Measurements from ENCODE around the gene JAK1.

JAK1 gene

DNA sequence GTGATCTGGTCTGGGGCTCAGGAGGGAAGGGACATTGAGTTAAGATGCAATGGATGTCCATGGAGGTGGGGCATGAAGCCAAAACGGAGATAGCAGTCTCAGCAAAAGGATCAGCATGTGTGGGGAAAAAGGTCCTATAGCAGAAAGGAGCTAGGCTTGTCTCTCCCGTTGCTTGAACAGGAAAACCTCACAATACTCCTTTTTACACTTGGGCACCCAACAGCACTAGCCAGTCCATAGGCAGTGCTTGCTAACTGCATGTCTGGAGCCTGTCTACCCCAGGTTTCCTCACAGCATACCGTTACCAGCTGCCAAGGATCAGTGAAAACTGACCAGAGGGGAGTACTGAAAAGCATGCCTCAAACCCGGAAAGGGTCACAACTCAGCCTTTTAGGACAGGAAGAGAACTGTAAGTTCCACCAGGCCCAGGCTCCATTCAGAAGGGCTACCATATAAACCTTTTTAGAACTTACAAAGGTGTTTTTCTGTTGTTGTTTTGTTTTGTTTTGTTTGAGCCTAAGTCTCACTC lies 78.6 kb downstream of the JAK1 start:
- DNase-seq = no peak

DNA sequence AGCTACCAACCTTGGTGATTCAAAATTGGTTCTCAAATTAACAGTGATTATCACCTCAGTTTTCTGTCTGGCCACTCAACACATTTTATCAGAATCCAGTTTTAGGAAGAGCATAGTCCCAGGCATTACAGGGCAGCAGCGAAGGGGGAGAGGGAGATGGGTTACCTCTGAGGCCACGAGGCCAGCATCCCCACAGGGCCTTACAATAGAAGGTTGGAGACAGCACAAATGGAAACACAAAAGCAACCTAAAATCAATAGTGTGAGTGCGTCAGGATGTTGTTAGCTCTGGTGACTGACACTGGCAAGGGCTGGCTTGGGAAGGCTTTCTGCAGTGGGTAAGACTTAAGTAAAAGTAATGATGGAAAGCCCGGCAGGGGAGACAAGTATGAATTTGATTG lies 79.5 kb downstream of the JAK1 start:
- no peak for DNase-seq

DNA sequence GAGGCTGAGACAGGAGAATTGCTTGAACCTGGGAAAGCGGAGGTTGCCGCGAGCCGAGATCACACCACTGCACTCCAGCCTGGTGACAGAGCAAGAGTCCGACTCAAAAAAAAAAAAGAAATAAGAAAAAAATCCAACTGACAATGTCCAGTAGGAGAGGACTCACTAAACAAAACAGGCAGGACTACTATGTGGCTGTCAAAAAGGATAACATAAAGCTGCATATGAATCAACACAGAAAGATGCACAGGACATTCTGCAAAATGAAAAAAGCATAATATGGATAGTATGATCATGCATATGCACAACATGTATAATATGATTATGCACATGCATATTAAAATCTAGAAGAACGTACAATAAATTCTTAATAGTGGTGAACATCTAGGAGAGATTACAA lies 80.7 kb downstream of the JAK1 start:
- DNase-seq = no peak

- DNase-seq = no peak
Measured at GRCh38 chr1:64884261-64885040, 81.9 kb downstream of the JAK1 start.

DNA sequence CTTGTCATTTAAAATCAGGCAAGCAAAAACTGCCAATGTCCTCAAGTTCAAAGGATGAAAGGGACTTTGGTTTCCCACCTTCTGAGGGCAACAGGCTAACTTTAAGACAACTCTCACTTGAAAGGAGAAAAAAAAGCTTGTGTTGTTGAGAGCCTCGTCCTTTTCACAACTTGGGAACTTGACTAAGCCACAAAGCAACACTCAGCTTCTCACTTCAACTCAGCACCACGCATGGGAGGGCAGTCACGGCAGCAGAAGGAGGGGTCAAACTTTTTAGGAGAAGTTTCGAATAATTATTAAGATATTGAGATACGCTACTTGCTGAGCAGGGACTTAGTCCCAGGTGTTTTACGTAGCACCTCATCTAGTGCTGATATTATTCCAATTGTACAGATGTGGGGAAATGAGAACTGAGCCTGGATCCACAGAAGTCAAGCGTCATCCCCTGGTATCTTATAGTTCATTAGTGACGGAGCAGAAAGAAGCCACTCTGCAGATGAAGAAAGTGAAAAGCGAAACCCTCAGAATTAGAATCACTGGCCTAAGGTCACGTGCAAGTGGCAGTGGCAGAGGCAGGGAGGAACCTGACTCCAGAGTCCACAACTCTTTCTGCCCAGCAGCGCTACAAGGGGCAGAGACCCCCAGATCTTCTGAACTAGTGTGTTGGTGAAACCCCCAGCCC lies 83.6 kb downstream of the JAK1 start:
- no peak for DNase-seq

DNA sequence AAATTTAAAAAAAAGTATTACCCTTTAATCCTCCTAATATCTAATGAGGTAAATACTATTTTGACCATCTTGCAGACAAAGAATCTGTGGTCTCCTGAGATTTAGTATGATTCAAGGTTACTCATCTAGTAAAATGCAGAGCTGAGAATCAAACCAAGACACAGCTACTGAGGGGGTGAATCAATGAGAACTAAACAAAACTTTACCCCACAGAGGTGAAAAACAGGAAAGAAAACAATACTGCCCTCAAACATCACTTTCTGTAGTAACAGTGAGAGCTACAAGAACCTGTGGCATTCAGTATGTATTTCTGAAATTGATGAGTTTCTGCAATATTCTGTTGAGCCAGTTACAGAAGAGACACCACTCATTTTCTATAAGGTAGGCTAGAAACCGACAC lies 85.1 kb downstream of the JAK1 start:
- no peak for DNase-seq

DNA sequence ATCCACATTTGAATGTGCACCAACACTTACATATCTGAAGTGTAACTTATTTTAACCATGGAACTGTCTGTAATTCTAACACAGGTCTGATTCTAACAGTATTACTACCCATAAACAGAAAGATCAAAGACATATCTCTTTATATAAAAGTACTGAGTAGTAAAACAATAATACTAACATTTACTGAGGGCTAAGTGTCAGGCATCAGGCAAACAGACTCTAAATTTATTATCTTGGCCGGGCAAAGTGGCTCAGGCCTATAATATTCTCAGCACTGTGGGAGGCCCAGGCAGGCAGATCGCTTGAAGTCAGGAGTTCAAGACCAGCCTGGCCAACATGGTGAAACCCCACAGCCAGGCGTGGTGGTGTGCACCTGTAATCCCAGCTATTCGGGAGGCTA lies 85.9 kb downstream of the JAK1 start:
- no peak for DNase-seq

DNA sequence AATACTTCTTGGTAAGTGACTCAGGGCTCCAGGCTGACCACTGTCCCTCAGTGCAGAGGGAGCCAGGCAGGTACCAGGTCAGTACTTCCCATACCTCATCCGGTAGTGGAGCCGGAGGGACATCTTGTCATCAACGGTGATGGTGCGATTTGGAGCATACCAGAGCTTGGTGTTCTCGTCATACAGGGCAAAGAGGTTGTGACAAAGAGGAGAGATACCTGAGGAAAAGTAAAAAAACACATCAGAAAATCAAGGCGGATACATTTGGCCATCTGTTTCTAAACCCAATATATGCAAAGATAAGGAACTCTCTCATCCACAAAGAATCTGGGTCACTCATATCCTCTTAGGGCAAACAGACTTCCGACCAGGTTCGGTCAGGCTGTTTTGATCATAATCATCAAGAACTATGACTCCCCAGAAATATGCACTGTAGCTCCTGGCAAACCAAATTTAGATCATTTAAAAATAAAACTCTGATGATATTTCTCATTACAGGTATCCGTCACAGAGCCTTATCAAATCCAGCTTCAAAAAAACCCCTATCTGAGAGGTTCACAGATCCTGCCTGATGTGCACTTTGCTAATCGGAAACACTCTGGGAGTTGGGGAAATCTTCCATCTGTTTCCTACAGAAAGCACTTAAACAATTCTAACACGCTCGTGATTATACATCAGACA lies 87.3 kb downstream of the JAK1 start:
- no peak for DNase-seq

GRCh38 chr1:64878090-64878489 lies 88.3 kb downstream of the JAK1 start:
- DNase-seq = no peak

GRCh38 chr1:64877598-64877997 lies 88.8 kb downstream of the JAK1 start:
- DNase-seq = no peak

DNA sequence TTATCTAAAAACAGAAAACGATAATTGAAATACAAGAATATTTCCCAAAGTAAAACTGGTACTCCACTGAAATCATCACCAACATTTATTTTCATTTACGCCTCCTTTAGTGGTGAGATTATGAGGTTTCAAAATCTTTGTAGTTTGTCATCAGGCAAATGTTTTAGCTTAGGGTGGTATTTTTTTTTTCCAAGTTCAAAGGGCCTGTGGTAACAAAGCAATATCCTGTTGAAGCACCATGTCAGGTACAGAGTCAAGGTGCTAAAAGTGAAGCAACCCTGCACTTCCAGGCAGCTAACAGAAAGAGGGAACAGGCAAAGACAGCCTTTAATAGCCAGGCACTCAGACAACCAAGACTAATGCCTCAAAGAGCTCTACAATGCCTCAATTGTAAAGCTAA lies 89.2 kb downstream of the JAK1 start:
- no peak for DNase-seq

- no peak for DNase-seq
Measured at GRCh38 chr1:64875606-64876005, 90.7 kb downstream of the JAK1 start.

GRCh38 chr1:64875101-64875500 lies 91.2 kb downstream of the JAK1 start:
- no peak for DNase-seq

- no peak for DNase-seq
Measured at GRCh38 chr1:64874666-64875065, 91.7 kb downstream of the JAK1 start.

- no peak for DNase-seq
Measured at GRCh38 chr1:64873576-64873975, 92.8 kb downstream of the JAK1 start.

DNA sequence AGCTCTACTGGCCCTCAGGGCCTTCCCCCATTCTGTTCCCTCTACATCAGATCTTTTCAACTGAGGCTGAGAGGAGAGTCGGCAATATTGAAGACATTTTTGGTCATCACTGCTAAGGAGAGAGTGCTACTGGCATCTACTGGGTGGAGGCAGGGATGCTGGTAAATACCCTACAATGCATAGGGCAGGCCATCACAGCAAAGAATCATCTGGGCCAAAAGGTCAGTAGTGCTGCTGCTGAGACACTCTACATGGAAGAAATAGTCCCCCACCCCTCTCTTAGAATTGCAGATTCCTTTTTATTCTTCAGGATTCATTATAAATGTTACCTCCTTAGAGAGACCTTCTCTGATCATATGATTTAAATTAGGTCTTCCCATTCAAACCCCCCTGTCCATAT lies 94.3 kb downstream of the JAK1 start:
- DNase-seq = no peak

- no peak for DNase-seq
Measured at GRCh38 chr1:64871256-64871655, 95.1 kb downstream of the JAK1 start.

GRCh38 chr1:64867266-64867665 lies 99.1 kb downstream of the JAK1 start:
- no peak for DNase-seq

GRCh38 chr1:64866689-64867088 lies 99.7 kb downstream of the JAK1 start:
- DNase-seq = no peak

GRCh38 chr1:64865105-64865757 lies 101.1 kb downstream of the JAK1 start:
- peak; percentile 17 to 28 for DNase-seq

GRCh38 chr1:64864018-64864940 lies 102.1 kb downstream of the JAK1 start:
- peak; percentile 91 to 97 for DNase-seq

- no peak for DNase-seq
Measured at GRCh38 chr1:64861611-64862010, 104.7 kb downstream of the JAK1 start.
